Large intestine (tissue), 3 donors: ENCODE measurements around the gene EPHA2. TPM values are rescaled to one million over a fixed set of nuclear protein-coding genes. Genes with fewer than 3 reads are reported as not detected.

Experiments
- DNase-seq, 2 donors: peaks; one replicate each; pipeline versions ENCODE4 v3.0.0 to v3.0.0-alpha.2; 2013
- H3K27ac ChIP-seq: one replicate; pipeline ENCODE4 v1.5.1; 2013; ENCODE audit warnings: low read length
- H3K27me3 ChIP-seq: 2 replicates; pipeline ENCODE4 v1.6.1; 2013; ENCODE audit warnings: low read length; ENCODE audit not compliant: control insufficient read depth, insufficient read depth
- H3K36me3 ChIP-seq: 2 replicates; pipeline ENCODE4 v1.6.1; 2013; ENCODE audit warnings: low read length; ENCODE audit not compliant: control insufficient read depth, insufficient read depth
- H3K4me1 ChIP-seq: one replicate; pipeline ENCODE4 v1.6.1; 2013; ENCODE audit warnings: low read length; ENCODE audit not compliant: control insufficient read depth, insufficient read depth
- H3K4me3 ChIP-seq: one replicate; pipeline ENCODE4 v1.5.1; 2013; ENCODE audit warnings: low read length
- H3K9me3 ChIP-seq: one replicate; pipeline ENCODE4 v1.6.1; 2013; ENCODE audit warnings: mild to moderate bottlenecking, low read depth, low read length, moderate library complexity; ENCODE audit not compliant: control insufficient read depth
- WGBS: methylation state at CpG from one replicate; pipeline ENCODE4 v1.1.5; 2013; ENCODE audit warnings: low lambda C conversion rate; ENCODE audit not compliant: insufficient coverage; 5-methylcytosine and 5-hydroxymethylcytosine counted together
- polyA plus RNA-seq: library from polyadenylated mRNA; unstranded; fragments of 120-200 nt; gene quantifications from one replicate; pipeline ENCODE4 v1.2.1, GENCODE V29; 2013

The EPHA2 gene
- polyA plus RNA-seq, 1 donor: 18.5 TPM

GRCh38 chr1:16125088-16125470 is 30.8 kb downstream of the EPHA2 start:
- H3K9me3 ChIP-seq: no peaks in the 10 kb centered on the region
- no peaks in the 10 kb centered on the region for H3K27me3 ChIP-seq
- no peak overlapping the region for H3K4me3 ChIP-seq
- DNase-seq: no peak
- H3K36me3 ChIP-seq: peaks cover 58% of the 10 kb centered on the region
- WGBS: no CpG with 5 or more reads among the region's 11 CpGs
- H3K27ac ChIP-seq: no peak overlapping the region
- no peaks in the 10 kb centered on the region for H3K4me1 ChIP-seq

DNA sequence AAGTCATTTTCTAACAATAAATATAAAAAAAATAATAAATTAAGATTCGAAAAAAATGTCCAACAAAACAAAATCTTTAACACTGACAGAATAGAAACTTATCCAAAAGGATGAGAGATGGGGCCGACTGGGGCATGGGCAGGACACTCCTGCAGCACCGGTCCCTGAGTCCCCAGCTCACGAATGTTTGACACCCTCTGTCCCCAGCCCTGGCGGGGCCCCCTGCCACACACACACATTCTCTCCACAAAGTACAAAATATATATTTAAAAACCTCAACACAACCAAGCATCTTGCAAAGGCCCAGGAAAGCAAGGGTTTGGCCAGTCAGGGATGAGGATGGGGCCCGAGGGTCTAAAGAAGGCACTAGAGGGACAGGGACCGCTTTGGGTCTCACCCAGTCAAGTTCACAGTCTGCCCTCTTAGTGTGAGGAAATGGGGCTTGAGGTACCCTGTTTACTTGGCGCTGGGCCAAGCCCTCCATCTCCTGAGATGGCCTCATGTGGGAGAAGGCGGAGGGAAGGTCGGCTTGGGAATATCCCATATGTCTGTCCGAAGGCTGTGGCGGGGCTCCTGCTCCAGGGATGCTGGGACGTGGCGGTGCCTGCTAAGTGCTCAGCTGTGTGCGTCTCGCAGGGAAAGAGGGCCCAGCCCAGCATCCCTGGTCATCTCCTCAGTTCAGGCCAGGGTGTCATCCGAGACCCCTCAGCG is 31.3 kb downstream of the EPHA2 start:
- Histone ChIP-seq H3K9me3 (no peaks in the 10 kb centered on the region), H3K4me3 (no peak overlapping the region), H3K27me3 (no peaks in the 10 kb centered on the region), H3K4me1 (no peaks in the 10 kb centered on the region), H3K27ac (no peak overlapping the region), H3K36me3 (peaks cover 53% of the 10 kb centered on the region)
- DNase-seq: no peak
- 92% methylated on average over 1 of the region's 18 CpGs for WGBS

DNA sequence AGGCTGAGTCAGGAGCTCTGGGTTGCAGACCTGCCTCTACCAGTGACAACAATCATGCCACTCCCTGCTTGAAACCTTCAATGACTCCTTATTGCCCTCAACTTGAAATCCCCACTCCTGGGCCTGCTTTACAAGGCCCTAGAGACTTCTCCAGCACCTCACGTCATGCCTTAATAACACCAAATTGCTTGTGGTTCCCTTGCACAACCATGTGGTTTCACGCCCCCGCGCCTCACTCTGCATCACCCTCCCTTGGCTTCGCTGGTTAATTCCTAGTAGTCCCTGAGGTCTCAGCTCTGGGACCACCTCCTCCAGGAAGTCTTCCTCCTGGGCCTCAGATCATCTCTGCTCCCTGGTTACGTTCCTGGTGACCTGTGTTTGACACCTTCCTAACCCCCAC is 33.0 kb downstream of the EPHA2 start:
- no peak for DNase-seq
- no peaks in the 10 kb centered on the region for H3K4me1 ChIP-seq
- peaks cover 38% of the 10 kb centered on the region for H3K36me3 ChIP-seq
- H3K9me3 ChIP-seq: no peaks in the 10 kb centered on the region
- 80% methylated on average over 1 of the region's 6 CpGs for WGBS
- H3K27me3 ChIP-seq: no peaks in the 10 kb centered on the region
- H3K4me3 ChIP-seq: no peak overlapping the region
- H3K27ac ChIP-seq: no peak overlapping the region

GRCh38 chr1:16122350-16122881 is 33.5 kb downstream of the EPHA2 start:
- WGBS: no CpG with 5 or more reads among the region's 4 CpGs
- H3K4me1 ChIP-seq: no peaks in the 10 kb centered on the region
- no peak for DNase-seq
- H3K27me3 ChIP-seq: no peaks in the 10 kb centered on the region
- H3K36me3 ChIP-seq: peaks cover 37% of the 10 kb centered on the region
- H3K9me3 ChIP-seq: no peaks in the 10 kb centered on the region
- H3K27ac ChIP-seq: no peak overlapping the region
- H3K4me3 ChIP-seq: no peak overlapping the region

GRCh38 chr1:16120940-16121410 is 34.9 kb downstream of the EPHA2 start:
- no peak overlapping the region for H3K4me3 ChIP-seq
- DNase-seq: no peak
- peaks cover 24% of the 10 kb centered on the region for H3K36me3 ChIP-seq
- 0% methylated on average over 1 of the region's 4 CpGs for WGBS
- no peaks in the 10 kb centered on the region for H3K27me3 ChIP-seq
- H3K27ac ChIP-seq: no peak overlapping the region
- H3K4me1 ChIP-seq: no peaks in the 10 kb centered on the region
- H3K9me3 ChIP-seq: no peaks in the 10 kb centered on the region

- DNase-seq: no peak
- no CpG with 5 or more reads among the region's 1 CpG for WGBS
These were observed 35.5 kb downstream of the EPHA2 start for GRCh38 chr1:16120407-16120806.

DNA sequence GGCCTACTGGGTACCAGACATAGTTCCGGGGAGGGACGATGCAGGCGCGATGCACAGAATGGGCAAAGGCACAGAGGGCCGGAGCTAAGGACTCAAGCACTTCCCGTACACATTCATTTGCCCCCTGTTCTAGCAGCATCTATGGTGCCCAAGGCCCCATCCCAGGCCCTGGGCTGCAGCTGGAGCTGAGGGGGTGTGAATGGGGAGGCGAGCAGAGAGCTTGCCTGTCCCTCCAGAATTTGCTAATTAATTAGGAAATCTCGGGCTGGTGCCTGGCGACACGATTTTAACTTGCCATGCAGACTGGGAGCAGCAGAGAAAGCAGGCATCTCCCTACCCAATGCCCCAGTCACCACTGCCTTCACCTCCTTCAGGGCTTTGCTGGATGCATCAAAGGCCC is 35.9 kb downstream of the EPHA2 start:
- no peak for DNase-seq
- Histone ChIP-seq H3K4me3 (no peak overlapping the region), H3K36me3 (peaks cover 16% of the 10 kb centered on the region), H3K27ac (no peak overlapping the region), H3K27me3 (no peaks in the 10 kb centered on the region), H3K9me3 (no peaks in the 10 kb centered on the region), H3K4me1 (no peaks in the 10 kb centered on the region)
- WGBS: no CpG with 5 or more reads among the region's 10 CpGs

More at GRCh38 chr1:16120407-16120806, 35.5 kb downstream of the EPHA2 start:
- Histone ChIP-seq H3K9me3 (no peaks in the 10 kb centered on the region), H3K27me3 (no peaks in the 10 kb centered on the region), H3K36me3 (peaks cover 18% of the 10 kb centered on the region), H3K4me1 (no peaks in the 10 kb centered on the region), H3K4me3 (no peak overlapping the region), H3K27ac (no peak overlapping the region)

DNA sequence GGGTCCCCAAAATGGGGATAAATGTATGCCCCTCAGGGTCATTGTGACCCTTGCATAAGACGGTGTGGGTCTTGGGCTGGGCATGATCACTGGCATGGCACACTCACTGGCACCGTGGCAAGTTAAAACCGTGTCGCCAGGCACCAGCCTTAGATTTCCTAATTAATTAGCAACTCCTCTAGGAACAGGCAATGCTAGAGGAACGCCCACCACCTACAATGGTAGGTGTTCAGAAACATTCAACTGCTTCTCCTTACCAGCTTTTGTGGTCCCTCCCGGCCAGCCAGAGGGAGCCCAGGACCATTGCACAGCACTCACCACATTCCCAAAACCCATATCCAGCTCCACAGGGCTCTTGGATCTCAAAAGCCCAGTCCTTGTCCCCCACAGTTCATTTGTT is 36.4 kb downstream of the EPHA2 start:
- WGBS: no CpG with 5 or more reads among the region's 6 CpGs
- no peaks in the 10 kb centered on the region for H3K4me1 ChIP-seq
- DNase-seq: no peak

GRCh38 chr1:16118706-16119105 is 37.2 kb downstream of the EPHA2 start:
- no peak for DNase-seq

More for the DNA sequence above, 36.4 kb downstream of the EPHA2 start:
- Histone ChIP-seq H3K4me3 (no peak overlapping the region), H3K27ac (no peak overlapping the region), H3K27me3 (no peaks in the 10 kb centered on the region), H3K9me3 (no peaks in the 10 kb centered on the region), H3K36me3 (peaks cover 12% of the 10 kb centered on the region)

GRCh38 chr1:16117936-16118335 is 37.9 kb downstream of the EPHA2 start:
- DNase-seq: no peak
- Histone ChIP-seq H3K9me3 (no peaks in the 10 kb centered on the region), H3K27ac (no peak overlapping the region), H3K27me3 (no peaks in the 10 kb centered on the region), H3K4me3 (no peak overlapping the region), H3K4me1 (peaks cover 6% of the 10 kb centered on the region), H3K36me3 (peaks cover under 1% of the 10 kb centered on the region)
- WGBS: no CpG with 5 or more reads among the region's 8 CpGs

More at GRCh38 chr1:16118706-16119105, 37.2 kb downstream of the EPHA2 start:
- no peak overlapping the region for H3K27ac ChIP-seq
- WGBS: no CpG with 5 or more reads among the region's 9 CpGs
- H3K27me3 ChIP-seq: no peaks in the 10 kb centered on the region
- peaks cover 4% of the 10 kb centered on the region for H3K36me3 ChIP-seq
- H3K9me3 ChIP-seq: no peaks in the 10 kb centered on the region
- H3K4me1 ChIP-seq: no peaks in the 10 kb centered on the region
- no peak overlapping the region for H3K4me3 ChIP-seq

- H3K27me3 ChIP-seq: no peaks in the 10 kb centered on the region
- no peak overlapping the region for H3K27ac ChIP-seq
- H3K4me1 ChIP-seq: peaks cover 10% of the 10 kb centered on the region
- H3K9me3 ChIP-seq: no peaks in the 10 kb centered on the region
- no peaks in the 10 kb centered on the region for H3K36me3 ChIP-seq
- H3K4me3 ChIP-seq: no peak overlapping the region
- no peak for DNase-seq
- WGBS: 80% methylated on average over 1 of the region's 6 CpGs
These were observed 38.5 kb downstream of the EPHA2 start for GRCh38 chr1:16117369-16117768.
